Activated CD4-positive, alpha-beta T cell treated with anti-CD3 and anti-CD28 coated beads, Interleukin-10, Interleukin-2, amounts not matched to agents 100 ng/mL and 50 ng/mL, durations not matched to agents 16 hours and 8 hours (primary cell): ENCODE measurements around the gene HOXC13.

Experiments
- DNase-seq: peaks from one replicate; pipeline ENCODE4 v3.0.0-alpha.2; 2020

HOXC13 gene

GRCh38 chr12:53982648-53983567, 44.3 kb downstream of the HOXC13 start:
- DNase-seq = no peak

GRCh38 chr12:53983568-53983949, 44.9 kb downstream of the HOXC13 start:
- DNase-seq = no peak

GRCh38 chr12:53983950-53984572, 45.4 kb downstream of the HOXC13 start:
- no peak for DNase-seq

- peak; percentile 90 for DNase-seq
Observed at GRCh38 chr12:53984901-53985691, 46.5 kb downstream of the HOXC13 start, which contains the start of gene HOXC10. Gene HOXC10, plus strand, starts transcription at chr12:53985146. Its CDS starts 114 bp downstream, at chr12:53985260.

GRCh38 chr12:53985692-53985993, 47.0 kb downstream of the HOXC13 start:
- no peak for DNase-seq

- no peak for DNase-seq
Observed at GRCh38 chr12:53985994-53986685, 47.5 kb downstream of the HOXC13 start.

GRCh38 chr12:53986686-53987483, 48.3 kb downstream of the HOXC13 start:
- DNase-seq = no peak

GRCh38 chr12:53987787-53988230, 49.2 kb downstream of the HOXC13 start:
- DNase-seq = no peak

- DNase-seq = no peak
Observed at GRCh38 chr12:53988541-53989226, 50.1 kb downstream of the HOXC13 start.

GRCh38 chr12:53989227-53990113, 50.8 kb downstream of the HOXC13 start:
- DNase-seq = peak; percentile 55

GRCh38 chr12:53990311-53991076, 51.9 kb downstream of the HOXC13 start:
- no peak for DNase-seq

- DNase-seq = no peak
Observed at GRCh38 chr12:53991077-53991460, 52.4 kb downstream of the HOXC13 start.

- no peak for DNase-seq
Observed at GRCh38 chr12:53992377-53992889, 53.8 kb downstream of the HOXC13 start.

- DNase-seq = no peak
Observed at GRCh38 chr12:53993162-53994008, 54.8 kb downstream of the HOXC13 start.

- no peak for DNase-seq
Observed at GRCh38 chr12:53994009-53994263, 55.3 kb downstream of the HOXC13 start.

- DNase-seq = no peak
Observed at GRCh38 chr12:53994264-53995001, 55.8 kb downstream of the HOXC13 start.

- DNase-seq = no peak
Observed at GRCh38 chr12:53995002-53995377, 56.4 kb downstream of the HOXC13 start.
